Rectal smooth muscle tissue (tissue), 1 donor: Measurements from ENCODE around the gene GPSM1.
A peak's percentile ranks its signal among the peaks of the same experiment; 100 is the strongest.

Experiments used
- H3K27ac ChIP-seq: one replicate; pipeline ENCODE4 v1.7.0; 2013; ENCODE audit warnings: low read depth, low read length, inconsistent platforms
- H3K27me3 ChIP-seq: one replicate; pipeline ENCODE4 v1.7.0; 2013; ENCODE audit warnings: low read length; ENCODE audit not compliant: control insufficient read depth, insufficient read depth
- H3K36me3 ChIP-seq: one replicate; pipeline ENCODE4 v1.7.0; 2013; ENCODE audit warnings: low read length; ENCODE audit not compliant: control insufficient read depth, insufficient read depth
- H3K4me1 ChIP-seq: one replicate; pipeline ENCODE4 v1.7.0; 2013; ENCODE audit warnings: low read length; ENCODE audit not compliant: control insufficient read depth, insufficient read depth
- H3K4me3 ChIP-seq: one replicate; pipeline ENCODE4 v1.7.0; 2013; ENCODE audit warnings: low read length
- H3K9ac ChIP-seq: one replicate; pipeline ENCODE4 v1.7.0; 2013; ENCODE audit warnings: low read length

Gene GPSM1

GRCh38 chr9:136342181-136343120, 15.1 kb downstream of the GPSM1 start:
- Histone ChIP-seq H3K36me3 (no peaks in the 10 kb centered on the region), H3K4me1 (peaks cover 10% of the 10 kb centered on the region), H3K9ac (no peak overlapping the region), H3K4me3 (peak overlapping the region; percentile 48), H3K27ac (peak overlapping the region; percentile 32), H3K27me3 (no peaks in the 10 kb centered on the region)

GRCh38 chr9:136343121-136343883, 16.0 kb downstream of the GPSM1 start:
- no peaks in the 10 kb centered on the region for H3K36me3 ChIP-seq
- peak overlapping the region; percentile 32 for H3K27ac ChIP-seq
- peak overlapping the region; percentile 48 for H3K4me3 ChIP-seq

GRCh38 chr9:136343884-136344269, 16.5 kb downstream of the GPSM1 start:
- Histone ChIP-seq H3K27ac (no peak overlapping the region), H3K4me3 (no peak overlapping the region), H3K27me3 (no peaks in the 10 kb centered on the region), H3K4me1 (peaks cover 10% of the 10 kb centered on the region), H3K9ac (no peak overlapping the region), H3K36me3 (no peaks in the 10 kb centered on the region)

More at GRCh38 chr9:136343121-136343883, 16.0 kb downstream of the GPSM1 start:
- Histone ChIP-seq H3K9ac (no peak overlapping the region), H3K27me3 (no peaks in the 10 kb centered on the region), H3K4me1 (peaks cover 10% of the 10 kb centered on the region)

- Histone ChIP-seq H3K36me3 (no peaks in the 10 kb centered on the region), H3K4me1 (peaks cover 10% of the 10 kb centered on the region), H3K9ac (no peak overlapping the region), H3K4me3 (no peak overlapping the region), H3K27ac (no peak overlapping the region), H3K27me3 (no peaks in the 10 kb centered on the region)
Measured at GRCh38 chr9:136344544-136345280, 17.4 kb downstream of the GPSM1 start.

GRCh38 chr9:136345281-136346156, 18.2 kb downstream of the GPSM1 start:
- Histone ChIP-seq H3K4me1 (peaks cover 10% of the 10 kb centered on the region), H3K4me3 (no peak overlapping the region), H3K36me3 (no peaks in the 10 kb centered on the region), H3K9ac (no peak overlapping the region), H3K27me3 (no peaks in the 10 kb centered on the region), H3K27ac (no peak overlapping the region)

- H3K4me3 ChIP-seq, result no peak overlapping the region
Measured at GRCh38 chr9:136346157-136346481, 18.8 kb downstream of the GPSM1 start.

GRCh38 chr9:136346927-136347465, 19.7 kb downstream of the GPSM1 start:
- H3K27me3 ChIP-seq, result no peaks in the 10 kb centered on the region
- H3K9ac ChIP-seq, result no peak overlapping the region
- no peaks in the 10 kb centered on the region for H3K36me3 ChIP-seq
- no peak overlapping the region for H3K27ac ChIP-seq
- no peak overlapping the region for H3K4me3 ChIP-seq
- peaks cover 8% of the 10 kb centered on the region for H3K4me1 ChIP-seq

More at GRCh38 chr9:136346157-136346481, 18.8 kb downstream of the GPSM1 start:
- Histone ChIP-seq H3K4me1 (peaks cover 10% of the 10 kb centered on the region), H3K27me3 (no peaks in the 10 kb centered on the region), H3K36me3 (no peaks in the 10 kb centered on the region), H3K9ac (no peak overlapping the region), H3K27ac (no peak overlapping the region)

GRCh38 chr9:136347472-136348256, 20.3 kb downstream of the GPSM1 start:
- H3K4me1 ChIP-seq, result peaks cover 4% of the 10 kb centered on the region
- H3K36me3 ChIP-seq, result no peaks in the 10 kb centered on the region
- H3K27ac ChIP-seq, result no peak overlapping the region
- no peak overlapping the region for H3K4me3 ChIP-seq
- H3K9ac ChIP-seq, result no peak overlapping the region
- H3K27me3 ChIP-seq, result no peaks in the 10 kb centered on the region

GRCh38 chr9:136348691-136349090, 21.4 kb downstream of the GPSM1 start:
- H3K9ac ChIP-seq, result no peak overlapping the region

GRCh38 chr9:136349546-136349945, 22.2 kb downstream of the GPSM1 start:
- Histone ChIP-seq H3K4me3 (no peak overlapping the region), H3K27me3 (no peaks in the 10 kb centered on the region), H3K36me3 (no peaks in the 10 kb centered on the region), H3K27ac (no peak overlapping the region), H3K9ac (no peak overlapping the region), H3K4me1 (peaks cover under 1% of the 10 kb centered on the region)

More at GRCh38 chr9:136348691-136349090, 21.4 kb downstream of the GPSM1 start:
- Histone ChIP-seq H3K4me1 (no peaks in the 10 kb centered on the region), H3K4me3 (no peak overlapping the region), H3K27me3 (no peaks in the 10 kb centered on the region), H3K36me3 (no peaks in the 10 kb centered on the region), H3K27ac (no peak overlapping the region)
